HEK293T (cell line): ENCODE data around the gene TPD52L1.
"Not testable (repeated sequence)": the region's sequence is repeated elsewhere in the genome, so short reads cannot be mapped to it uniquely, and the experiment has no call there.

ENCODE experiments used
- CTCF ChIA-PET: fragments of 350-600 bp; formaldehyde crosslinking; extraction: SDS; loops from one replicate; lab custom pipeline; 2021; ENCODE audit warnings: antibody characterized with exemption, inconsistent platforms; lab: Yijun Ruan, JAX
- POLR2A ChIA-PET: fragments of 350-600 bp; formaldehyde crosslinking; extraction: SDS; loops from one replicate; lab custom pipeline; 2020; ENCODE audit warnings: antibody characterized with exemption, inconsistent platforms; lab: Yijun Ruan, JAX
- DNase-seq: peaks from one replicate; pipeline ENCODE4 v3.0.0; 2012; ENCODE audit warnings: mixed read lengths; ENCODE audit errors: extremely low spot score
- ARNT ChIP-seq: fragments of 450-650 bp; IDR thresholded peaks from 2 replicates; pipeline ENCODE4 v1.6.1; 2017; ENCODE audit warnings: mild to moderate bottlenecking
- BHLHE40 ChIP-seq: fragments of 450-650 bp; IDR thresholded peaks from 2 replicates; pipeline ENCODE4 v1.6.1; 2016; ENCODE audit warnings: mild to moderate bottlenecking, moderate library complexity, borderline replicate concordance
- CTBP1 ChIP-seq: fragments of 450-650 bp; IDR thresholded peaks from 2 replicates; pipeline ENCODE4 v1.6.1; 2016; ENCODE audit warnings: borderline replicate concordance
- ELF4 ChIP-seq: fragments of 450-650 bp; IDR thresholded peaks from 2 replicates; pipeline ENCODE4 v1.6.1; 2017; ENCODE audit warnings: antibody characterized with exemption
- FOXA1 ChIP-seq: fragments of 450-650 bp; IDR thresholded peaks from 2 replicates; pipeline ENCODE4 v1.6.1; 2016; ENCODE audit warnings: mild to moderate bottlenecking
- FOXK2 ChIP-seq: fragments of 450-650 bp; IDR thresholded peaks from 2 replicates; pipeline ENCODE4 v1.6.1; 2016; ENCODE audit warnings: mild to moderate bottlenecking
- FOXM1 ChIP-seq: fragments of 450-650 bp; IDR thresholded peaks from 2 replicates; pipeline ENCODE4 v1.6.1; 2017; ENCODE audit warnings: mild to moderate bottlenecking, borderline replicate concordance
- HDGF ChIP-seq: fragments of 450-650 bp; IDR thresholded peaks from 2 replicates; pipeline ENCODE4 v1.6.1; 2017; ENCODE audit warnings: antibody characterized with exemption, borderline replicate concordance
- L3MBTL2 ChIP-seq: fragments of 450-650 bp; conservative IDR thresholded peaks from 2 replicates; pipeline ENCODE4 v1.6.1; 2016; ENCODE audit warnings: mild to moderate bottlenecking
- LEF1 ChIP-seq: fragments of 450-650 bp; IDR thresholded peaks from 2 replicates; pipeline ENCODE4 v1.6.1; 2017; ENCODE audit warnings: mild to moderate bottlenecking, borderline replicate concordance
- NFRKB ChIP-seq: fragments of 450-650 bp; IDR thresholded peaks from 2 replicates; pipeline ENCODE4 v1.6.1; 2016; ENCODE audit warnings: mild to moderate bottlenecking, moderate library complexity
- SP1 ChIP-seq: fragments of 450-650 bp; IDR thresholded peaks from 2 replicates; pipeline ENCODE4 v1.6.1; 2017
- SUZ12 ChIP-seq: fragments of 450-650 bp; IDR thresholded peaks from 2 replicates; pipeline ENCODE4 v1.6.1; 2016; ENCODE audit warnings: mild to moderate bottlenecking
- TARDBP ChIP-seq: fragments of 450-650 bp; IDR thresholded peaks from 2 replicates; pipeline ENCODE4 v1.6.1; 2016
- ZNF384 ChIP-seq: fragments of 450-650 bp; IDR thresholded peaks from 2 replicates; pipeline ENCODE4 v1.6.1; 2016
- TF ChIP-seq, protein P1 (sequence below): fragments of 450-650 bp; IDR thresholded peaks from 2 replicates; pipeline ENCODE4 v1.6.1; 2016

Gene TPD52L1

DNA sequence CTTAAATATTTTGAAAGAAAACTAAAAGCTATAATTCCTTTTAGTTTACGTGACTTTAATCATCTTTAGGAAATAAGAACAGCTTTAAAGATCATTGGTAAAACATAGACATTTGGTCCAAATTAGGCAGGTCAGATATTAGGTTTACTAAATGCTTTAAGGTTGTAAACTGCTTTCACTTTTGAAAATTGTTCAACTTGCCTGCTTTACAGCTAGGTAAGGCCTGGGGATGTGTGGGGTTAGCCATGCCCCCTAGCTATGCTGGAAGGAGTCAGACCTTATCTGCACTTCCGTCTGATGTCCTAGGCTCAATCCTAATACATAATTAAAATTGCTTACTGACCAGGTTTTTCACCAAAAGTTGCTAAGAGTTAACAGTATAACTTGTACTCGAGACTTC lies 30.5 kb upstream of the TPD52L1 start:
- DNase-seq, result no peak
- CTCF ChIA-PET, result interaction anchor here (1.6 kb wide), 1 partner anchor 9 kb away, joined by 7 read pairs; no protein-coding TSS in a partner anchor
- POLR2A ChIA-PET, result interaction anchor here (0.7 kb wide), 1 partner anchor 217 kb away, joined by 3 read pairs; no protein-coding TSS in a partner anchor
- no peak for TF ChIP-seq CTBP1
- TF ChIP-seq LEF1, result no peak
- TF ChIP-seq NFRKB, result no peak
- no peak for TF ChIP-seq HDGF
- TF ChIP-seq ELF4, result no peak
- no peak for TF ChIP-seq SP1
- TF ChIP-seq ZNF384, result no peak
- TF ChIP-seq FOXM1, result no peak
- no peak for TF ChIP-seq L3MBTL2
- TF ChIP-seq SUZ12, result no peak
- no peak for TF ChIP-seq FOXK2

- TF ChIP-seq, protein P1, sequence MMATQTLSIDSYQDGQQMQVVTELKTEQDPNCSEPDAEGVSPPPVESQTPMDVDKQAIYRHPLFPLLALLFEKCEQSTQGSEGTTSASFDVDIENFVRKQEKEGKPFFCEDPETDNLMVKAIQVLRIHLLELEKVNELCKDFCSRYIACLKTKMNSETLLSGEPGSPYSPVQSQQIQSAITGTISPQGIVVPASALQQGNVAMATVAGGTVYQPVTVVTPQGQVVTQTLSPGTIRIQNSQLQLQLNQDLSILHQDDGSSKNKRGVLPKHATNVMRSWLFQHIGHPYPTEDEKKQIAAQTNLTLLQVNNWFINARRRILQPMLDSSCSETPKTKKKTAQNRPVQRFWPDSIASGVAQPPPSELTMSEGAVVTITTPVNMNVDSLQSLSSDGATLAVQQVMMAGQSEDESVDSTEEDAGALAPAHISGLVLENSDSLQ, result no peak
- TF ChIP-seq ELF4, result no peak
- no peak for TF ChIP-seq FOXK2
- no peak for DNase-seq
- POLR2A ChIA-PET, result no interaction called here
- CTCF ChIA-PET, result interaction anchor here (1.6 to 1.7 kb wide), 2 partner anchors 9 to 22 kb away, joined by 3 to 7 read pairs; no protein-coding TSS in a partner anchor
Observed at GRCh38 chr6:125123468-125124048, 30.0 kb upstream of the TPD52L1 start.

DNA sequence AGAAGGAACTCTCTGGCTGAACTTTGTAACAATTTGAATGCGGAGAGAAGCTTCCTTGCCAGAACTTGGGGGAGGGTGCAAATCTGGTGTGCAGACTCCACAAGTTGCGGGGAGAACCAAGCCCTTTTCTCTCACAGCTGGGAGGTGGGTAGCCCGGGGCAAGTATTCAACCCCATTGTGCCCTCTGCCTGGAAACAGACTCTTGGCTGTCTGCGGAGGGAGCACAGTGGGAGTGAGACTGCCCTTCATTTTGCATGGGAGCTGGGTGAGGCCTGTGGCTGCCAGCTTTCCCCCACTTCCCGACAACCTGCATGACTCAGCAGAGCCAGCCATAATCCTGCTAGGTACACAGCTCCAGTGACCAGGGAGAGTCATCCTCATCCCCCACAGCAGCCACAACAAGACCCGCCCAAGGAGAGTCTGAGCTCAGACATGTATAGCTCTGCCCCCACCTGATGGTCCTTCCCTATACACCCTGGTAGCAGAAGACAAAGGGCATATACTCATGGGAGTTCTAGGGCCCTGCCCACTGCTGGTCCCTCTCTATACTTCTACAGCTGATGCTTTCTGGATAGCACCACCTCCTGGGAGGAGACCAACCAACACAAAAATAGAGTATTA lies 29.4 kb upstream of the TPD52L1 start:
- POLR2A ChIA-PET, result no interaction called here

DNA sequence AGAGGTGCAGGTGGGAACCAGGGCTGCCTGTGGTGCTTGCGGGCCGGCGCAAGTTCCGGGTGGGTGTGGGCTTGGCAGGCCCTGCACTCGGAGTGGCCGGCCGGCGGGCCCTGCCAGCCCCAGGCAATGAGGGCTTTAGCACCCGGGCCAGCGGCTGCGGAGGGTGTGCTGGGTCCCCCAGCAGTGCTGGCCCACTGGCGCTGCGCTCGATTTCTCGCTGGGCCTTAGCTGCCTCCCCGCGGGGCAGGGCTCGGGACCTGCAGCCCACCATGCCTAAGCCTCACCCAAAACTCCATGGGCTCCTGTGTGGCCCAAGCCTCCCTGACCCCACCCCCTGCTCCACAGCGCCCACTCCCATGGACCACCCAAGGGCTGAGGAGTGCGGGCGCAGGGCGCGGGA lies 27.7 kb upstream of the TPD52L1 start:
- CTCF ChIA-PET, POLR2A ChIA-PET, DNase-seq: not testable (repeated sequence)

More for the DNA sequence above, 29.4 kb upstream of the TPD52L1 start:
- TF ChIP-seq SP1, result no peak
- no peak for TF ChIP-seq FOXA1
- no peak for TF ChIP-seq FOXM1
- no peak for TF ChIP-seq ELF4
- no peak for TF ChIP-seq LEF1
- no peak for TF ChIP-seq L3MBTL2
- no peak for TF ChIP-seq TARDBP
- no peak for TF ChIP-seq SUZ12
- TF ChIP-seq ZNF384, result no peak
- no peak for TF ChIP-seq CTBP1
- no peak for TF ChIP-seq ARNT
- no peak for TF ChIP-seq BHLHE40
- TF ChIP-seq HDGF, result no peak
- TF ChIP-seq, protein P1, result no peak
- no peak for TF ChIP-seq FOXK2
- TF ChIP-seq NFRKB, result no peak
- CTCF ChIA-PET, result interaction anchor here (1.1 to 1.7 kb wide), 3 partner anchors 10 to 30 kb away, joined by 3 to 7 read pairs (median 3); partner anchors contain the start of gene TPD52L1
- no peak for DNase-seq

DNA sequence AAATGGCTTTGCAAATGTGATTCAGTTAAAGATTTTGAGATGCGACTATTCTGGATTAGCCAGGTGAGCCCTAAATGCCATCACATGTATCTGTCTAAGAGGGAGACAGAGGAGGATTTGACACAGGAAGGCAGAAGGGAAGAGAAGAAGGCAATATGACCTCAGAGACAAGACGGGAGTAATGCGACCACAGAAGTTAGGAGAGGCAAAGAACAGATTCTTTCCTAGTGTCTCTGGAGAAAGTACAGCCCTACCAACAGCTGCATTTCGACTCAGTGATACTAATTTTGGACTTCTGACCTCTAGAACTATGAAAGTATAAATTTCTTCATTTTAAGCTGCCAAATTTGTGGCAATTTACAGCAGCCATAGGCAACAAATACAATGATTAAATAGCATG lies 24.2 kb upstream of the TPD52L1 start:
- POLR2A ChIA-PET, result no interaction called here
- DNase-seq, result no peak
- CTCF ChIA-PET, result no interaction called here
- TF ChIP-seq SP1, result no peak
- no peak for TF ChIP-seq ELF4
- TF ChIP-seq SUZ12, result no peak
- no peak for TF ChIP-seq NFRKB
- no peak for TF ChIP-seq L3MBTL2
- TF ChIP-seq FOXM1, result no peak
- TF ChIP-seq FOXK2, result no peak
- TF ChIP-seq ARNT, result no peak
- no peak for TF ChIP-seq TARDBP
- no peak for TF ChIP-seq ZNF384
- TF ChIP-seq FOXA1, result no peak
- no peak for TF ChIP-seq LEF1
- no peak for TF ChIP-seq HDGF
- no peak for TF ChIP-seq BHLHE40
- TF ChIP-seq, protein P1, result no peak
- TF ChIP-seq CTBP1, result no peak

GRCh38 chr6:125132058-125132457 lies 21.5 kb upstream of the TPD52L1 start:
- POLR2A ChIA-PET, result no interaction called here
- no peak for DNase-seq
- CTCF ChIA-PET, result interaction anchor here (0.7 to 2.2 kb wide), 2 partner anchors 18 to 68 kb away, joined by 6 read pairs; no protein-coding TSS in a partner anchor
- TF ChIP-seq HDGF (no peak), ZNF384 (no peak), FOXA1 (no peak), CTBP1 (no peak), ELF4 (no peak), SUZ12 (no peak), FOXK2 (no peak), NFRKB (no peak), BHLHE40 (no peak), SP1 (no peak), ARNT (no peak), TARDBP (no peak), LEF1 (no peak)
- TF ChIP-seq, protein P1, result no peak
